GM12878 (cell line): ENCODE results near the gene FHL3. TPM values are rescaled to one million over a fixed set of nuclear protein-coding genes. Genes with fewer than 3 reads are reported as not detected.

Experiments
- CUX1 ChIP-seq: IDR thresholded peaks from 2 replicates; pipeline ENCODE4 v1.6.1; 2012; ENCODE audit warnings: improper control_type of control experiment, low read depth, low read length; ENCODE audit not compliant: insufficient replicate concordance
- DPF2 ChIP-seq: fragments of 450-650 bp; IDR thresholded peaks from 2 replicates; pipeline ENCODE4 v1.6.1; 2017; ENCODE audit warnings: mild to moderate bottlenecking
- IKZF2 ChIP-seq, 2 experiments: fragments of 450-650 bp; IDR thresholded peaks; 2 replicates each; pipeline ENCODE4 v1.6.1; 2017; ENCODE audit warnings: mild to moderate bottlenecking in 2 of 2, moderate library complexity in 2 of 2
- JUND ChIP-seq: IDR thresholded peaks from 2 replicates; pipeline ENCODE4 v1.6.1; 2012; ENCODE audit warnings: low read depth, mild to moderate bottlenecking, low read length, improper control_type of control experiment, moderate library complexity
- NR2F1 ChIP-seq: fragments of 450-650 bp; conservative IDR thresholded peaks from 2 replicates; pipeline ENCODE4 v1.6.1; 2017; ENCODE audit warnings: mild to moderate bottlenecking
- PML ChIP-seq: IDR thresholded peaks from 2 replicates; pipeline ENCODE4 v1.6.1; 2012; ENCODE audit warnings: low read length, inconsistent platforms
- RELB ChIP-seq: fragments of 450-650 bp; IDR thresholded peaks from 2 replicates; pipeline ENCODE4 v1.6.1; 2017; ENCODE audit warnings: low read depth, mild to moderate bottlenecking, moderate library complexity
- SP1 ChIP-seq: IDR thresholded peaks from one replicate; pipeline ENCODE4 v1.6.1; 2011; ENCODE audit warnings: low read depth, low read length
- STAT1 ChIP-seq: fragments of 450-650 bp; conservative IDR thresholded peaks from 2 replicates; pipeline ENCODE4 v1.6.1; 2014; ENCODE audit warnings: antibody characterized with exemption, mild to moderate bottlenecking
- SUPT20H ChIP-seq: IDR thresholded peaks from 2 replicates; pipeline ENCODE4 v1.6.1; 2011; ENCODE audit warnings: low read depth, mild to moderate bottlenecking, low read length, moderate library complexity, borderline replicate concordance; ENCODE audit not compliant: control insufficient read depth
- TCF12 ChIP-seq: IDR thresholded peaks from 2 replicates; pipeline ENCODE4 v1.6.1; 2011; ENCODE audit warnings: low read depth, mild to moderate bottlenecking, low read length
- YBX1 ChIP-seq: fragments of 450-650 bp; IDR thresholded peaks from 2 replicates; pipeline ENCODE4 v1.6.1; 2016; ENCODE audit warnings: antibody characterized with exemption
- polyA plus RNA-seq, 11 experiments: library from polyadenylated mRNA; depleted of rRNA in 4 of 11; unstranded in 6 of 11; stranded (reverse) in 5 of 11; fragments of >200 nt; fragmentation: Nextera tagmentation in 4 of 11; fragmentation: Illumina TruSeq in 1 of 11; extraction: Ambion mirVana in 4 of 11; extraction: Trizol in 1 of 11; gene quantifications; 1 replicate in 1 of 11; 2 replicates in 10 of 11; pipeline versions ENCODE4 v1.2.1 to v1.2.3, GENCODE V29; 2011 to 2016; ENCODE audit warnings: inconsistent platforms in 2 of 11, missing spikeins in 2 of 11, low read depth in 1 of 11
- total RNA-seq, 4 experiments: library from RNA; depleted of rRNA in 3 of 4; stranded (reverse); fragments of >200 nt in 3 of 4; fragmentation: Illumina TruSeq in 1 of 4; extraction: Trizol in 1 of 4; gene quantifications; 2 replicates each; pipeline versions ENCODE4 v1.2.1 to v1.2.3, GENCODE V29; 2013 to 2021
- TF ChIP-seq, protein P1 (sequence below): fragments of 450-650 bp; formaldehyde crosslinking; IDR thresholded peaks from 2 replicates; pipeline ENCODE4 v1.5.0; 2022; ENCODE audit warnings: mild to moderate bottlenecking, missing genetic modification characterization
- TF ChIP-seq, protein P2 (sequence below): fragments of 450-650 bp; IDR thresholded peaks from 2 replicates; pipeline ENCODE4 v1.6.1; 2016; ENCODE audit warnings: mild to moderate bottlenecking, moderate library complexity, borderline replicate concordance

FHL3 gene
- total and polyA plus RNA-seq, 10 of the 15 experiments (the other 5 are each of a cell fraction or from before 2014, with no cell fraction given), result 0.26 to 13.9 (median 7.9) TPM

DNA sequence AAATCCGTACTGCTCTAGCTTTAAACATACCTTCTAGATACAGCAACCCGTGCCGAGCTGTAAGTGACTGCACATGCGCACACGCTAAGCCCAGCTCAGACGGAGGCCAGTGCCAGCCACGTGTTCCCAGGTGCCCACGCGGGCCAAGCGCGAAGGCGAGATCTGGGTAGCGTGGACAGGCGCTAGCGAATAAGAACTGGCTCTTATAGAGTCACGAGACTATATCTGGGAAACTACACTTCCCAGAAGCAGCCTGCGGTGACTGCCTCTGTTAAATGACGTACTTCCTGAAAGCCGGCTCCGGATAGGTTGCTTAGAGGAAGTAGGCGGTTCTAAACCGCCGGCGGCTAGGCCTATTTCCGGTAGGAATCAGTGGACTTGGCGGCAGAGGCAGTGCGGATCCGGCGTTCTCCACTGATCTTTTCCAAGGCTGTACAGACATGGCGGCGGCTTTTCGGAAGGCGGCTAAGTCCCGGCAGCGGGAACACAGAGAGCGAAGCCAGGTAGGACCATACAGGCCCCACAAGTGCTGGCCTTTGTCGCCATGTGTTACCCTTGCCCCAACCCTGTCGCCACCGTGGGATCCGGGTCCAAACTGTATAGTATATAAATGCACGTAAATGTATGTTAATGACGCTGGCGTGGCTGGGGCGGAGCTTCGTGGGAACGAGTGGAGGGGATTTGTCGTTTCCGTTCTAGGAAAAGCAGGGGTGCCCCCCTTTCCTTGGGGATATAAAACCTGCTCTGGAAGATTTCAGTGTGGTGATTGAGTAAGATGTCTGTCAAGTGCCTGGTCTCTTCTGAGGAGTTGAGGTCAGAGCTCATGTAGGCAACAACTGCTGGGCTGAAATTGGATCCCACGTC, 7.3 kb upstream of the FHL3 start, which contains the start of gene UTP11 (continued):
- TF ChIP-seq RELB (no peak; the same call in 1 of the 2 replicates), PML (peak; percentile 97), IKZF2 (IDR thresholded peaks at IDR 0.05) (peak; percentile 33 to 46; a peak in 2 of 4 replicates), CUX1 (no peak), NR2F1 (no peak), SUPT20H (no peak), STAT1 (no peak; the same call in 1 of the 2 replicates), DPF2 (no peak; the same call in none of the 2 replicates), SP1 (peak; percentile 68), YBX1 (no peak), TCF12 (no peak), JUND (no peak)
- TF ChIP-seq, protein P1, sequence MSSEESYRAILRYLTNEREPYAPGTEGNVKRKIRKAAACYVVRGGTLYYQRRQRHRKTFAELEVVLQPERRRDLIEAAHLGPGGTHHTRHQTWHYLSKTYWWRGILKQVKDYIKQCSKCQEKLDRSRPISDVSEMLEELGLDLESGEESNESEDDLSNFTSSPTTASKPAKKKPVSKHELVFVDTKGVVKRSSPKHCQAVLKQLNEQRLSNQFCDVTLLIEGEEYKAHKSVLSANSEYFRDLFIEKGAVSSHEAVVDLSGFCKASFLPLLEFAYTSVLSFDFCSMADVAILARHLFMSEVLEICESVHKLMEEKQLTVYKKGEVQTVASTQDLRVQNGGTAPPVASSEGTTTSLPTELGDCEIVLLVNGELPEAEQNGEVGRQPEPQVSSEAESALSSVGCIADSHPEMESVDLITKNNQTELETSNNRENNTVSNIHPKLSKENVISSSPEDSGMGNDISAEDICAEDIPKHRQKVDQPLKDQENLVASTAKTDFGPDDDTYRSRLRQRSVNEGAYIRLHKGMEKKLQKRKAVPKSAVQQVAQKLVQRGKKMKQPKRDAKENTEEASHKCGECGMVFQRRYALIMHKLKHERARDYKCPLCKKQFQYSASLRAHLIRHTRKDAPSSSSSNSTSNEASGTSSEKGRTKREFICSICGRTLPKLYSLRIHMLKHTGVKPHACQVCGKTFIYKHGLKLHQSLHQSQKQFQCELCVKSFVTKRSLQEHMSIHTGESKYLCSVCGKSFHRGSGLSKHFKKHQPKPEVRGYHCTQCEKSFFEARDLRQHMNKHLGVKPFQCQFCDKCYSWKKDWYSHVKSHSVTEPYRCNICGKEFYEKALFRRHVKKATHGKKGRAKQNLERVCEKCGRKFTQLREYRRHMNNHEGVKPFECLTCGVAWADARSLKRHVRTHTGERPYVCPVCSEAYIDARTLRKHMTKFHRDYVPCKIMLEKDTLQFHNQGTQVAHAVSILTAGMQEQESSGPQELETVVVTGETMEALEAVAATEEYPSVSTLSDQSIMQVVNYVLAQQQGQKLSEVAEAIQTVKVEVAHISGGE (CRISPR knock-in tag), result no peak
- TF ChIP-seq, protein P2, sequence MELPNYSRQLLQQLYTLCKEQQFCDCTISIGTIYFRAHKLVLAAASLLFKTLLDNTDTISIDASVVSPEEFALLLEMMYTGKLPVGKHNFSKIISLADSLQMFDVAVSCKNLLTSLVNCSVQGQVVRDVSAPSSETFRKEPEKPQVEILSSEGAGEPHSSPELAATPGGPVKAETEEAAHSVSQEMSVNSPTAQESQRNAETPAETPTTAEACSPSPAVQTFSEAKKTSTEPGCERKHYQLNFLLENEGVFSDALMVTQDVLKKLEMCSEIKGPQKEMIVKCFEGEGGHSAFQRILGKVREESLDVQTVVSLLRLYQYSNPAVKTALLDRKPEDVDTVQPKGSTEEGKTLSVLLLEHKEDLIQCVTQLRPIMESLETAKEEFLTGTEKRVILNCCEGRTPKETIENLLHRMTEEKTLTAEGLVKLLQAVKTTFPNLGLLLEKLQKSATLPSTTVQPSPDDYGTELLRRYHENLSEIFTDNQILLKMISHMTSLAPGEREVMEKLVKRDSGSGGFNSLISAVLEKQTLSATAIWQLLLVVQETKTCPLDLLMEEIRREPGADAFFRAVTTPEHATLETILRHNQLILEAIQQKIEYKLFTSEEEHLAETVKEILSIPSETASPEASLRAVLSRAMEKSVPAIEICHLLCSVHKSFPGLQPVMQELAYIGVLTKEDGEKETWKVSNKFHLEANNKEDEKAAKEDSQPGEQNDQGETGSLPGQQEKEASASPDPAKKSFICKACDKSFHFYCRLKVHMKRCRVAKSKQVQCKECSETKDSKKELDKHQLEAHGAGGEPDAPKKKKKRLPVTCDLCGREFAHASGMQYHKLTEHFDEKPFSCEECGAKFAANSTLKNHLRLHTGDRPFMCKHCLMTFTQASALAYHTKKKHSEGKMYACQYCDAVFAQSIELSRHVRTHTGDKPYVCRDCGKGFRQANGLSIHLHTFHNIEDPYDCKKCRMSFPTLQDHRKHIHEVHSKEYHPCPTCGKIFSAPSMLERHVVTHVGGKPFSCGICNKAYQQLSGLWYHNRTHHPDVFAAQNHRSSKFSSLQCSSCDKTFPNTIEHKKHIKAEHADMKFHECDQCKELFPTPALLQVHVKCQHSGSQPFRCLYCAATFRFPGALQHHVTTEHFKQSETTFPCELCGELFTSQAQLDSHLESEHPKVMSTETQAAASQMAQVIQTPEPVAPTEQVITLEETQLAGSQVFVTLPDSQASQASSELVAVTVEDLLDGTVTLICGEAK, result peak; percentile 98
